ENCODE data around the gene IL26.

DNA sequence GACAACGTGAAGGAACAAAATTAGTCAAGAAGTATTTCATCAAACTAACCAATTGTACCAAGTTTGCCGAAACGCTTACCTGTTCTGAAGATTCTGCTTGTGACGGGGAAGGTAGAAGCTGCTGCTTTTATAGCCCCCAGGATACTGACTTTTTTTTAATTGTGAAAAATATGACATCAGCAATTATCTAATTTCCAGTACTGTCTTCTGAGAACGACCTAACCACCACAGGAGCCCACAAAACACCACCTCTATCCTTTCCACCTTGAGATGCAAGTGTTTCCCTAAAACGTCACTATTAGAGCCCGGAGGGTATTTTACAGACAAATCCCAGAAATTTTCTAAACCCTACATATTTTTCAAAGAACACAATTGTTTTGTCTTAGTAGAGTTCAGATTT is 27.9 kb upstream of the IL26 start, which contains the start of gene IL22:
- TF ChIP-seq POLR2A (IDR thresholded peaks at IDR 0.05) = no peak
- no peak for TF ChIP-seq CTCF (IDR thresholded peaks at IDR 0.05)
